ENCODE results near the gene LAMC2. TPM values are rescaled to one million over a fixed set of nuclear protein-coding genes. Genes with fewer than 3 reads are reported as not detected.

LAMC2 gene
- total RNA-seq, 1 donor from 2014 or later: 1.1 TPM

- DNase-seq (ENCODE audit: low spot score in 2 of 2): no peak
- Histone ChIP-seq H3K27me3 (no peaks in the 10 kb centered on the region), H3K36me3 (no peaks in the 10 kb centered on the region), H3K4me3 (no peak overlapping the region), H3K9me3 (no peaks in the 10 kb centered on the region), H3K4me1 (peaks cover 0 to 30% of the 10 kb centered on the region in 2 donors), H3K27ac (peak overlapping the region; percentile 88 to 91)
- intact Hi-C loops (cut with DNase I): no loop called here
- TF ChIP-seq CTCF (IDR thresholded peaks at IDR 0.05): no peak
Observed at GRCh38 chr1:183287191-183287675, 101.2 kb downstream of the LAMC2 start.

DNA sequence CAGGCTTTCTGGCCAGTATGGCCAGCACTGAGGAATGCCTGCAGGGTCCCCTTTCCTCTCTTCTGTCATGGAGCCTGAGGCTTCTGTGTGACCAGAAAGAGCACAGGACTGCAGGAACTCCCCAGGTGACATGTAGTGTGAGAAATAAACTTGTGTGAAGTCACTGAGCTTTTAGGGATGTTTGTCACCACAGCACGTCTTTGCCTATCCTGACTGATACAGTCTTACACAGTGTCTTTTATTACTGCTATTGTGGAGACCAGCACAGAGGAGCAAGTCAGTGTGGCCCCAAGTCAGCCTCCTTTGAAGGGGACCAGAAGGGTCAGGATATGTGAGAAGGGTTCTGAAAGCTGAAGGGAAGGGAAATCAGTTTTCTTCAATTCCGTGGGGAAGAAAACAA, 102.5 kb downstream of the LAMC2 start:
- Histone ChIP-seq H3K4me3 (no peak overlapping the region), H3K36me3 (no peaks in the 10 kb centered on the region), H3K27me3 (no peaks in the 10 kb centered on the region), H3K9me3 (no peaks in the 10 kb centered on the region), H3K27ac (peak overlapping the region; percentile 88 to 91), H3K4me1 (peaks cover 0 to 35% of the 10 kb centered on the region in 2 donors)
- no peak for TF ChIP-seq CTCF (IDR thresholded peaks at IDR 0.05)
- no peak for DNase-seq (ENCODE audit: low spot score in 2 of 2)
- intact Hi-C loops (cut with DNase I): no loop called here

DNA sequence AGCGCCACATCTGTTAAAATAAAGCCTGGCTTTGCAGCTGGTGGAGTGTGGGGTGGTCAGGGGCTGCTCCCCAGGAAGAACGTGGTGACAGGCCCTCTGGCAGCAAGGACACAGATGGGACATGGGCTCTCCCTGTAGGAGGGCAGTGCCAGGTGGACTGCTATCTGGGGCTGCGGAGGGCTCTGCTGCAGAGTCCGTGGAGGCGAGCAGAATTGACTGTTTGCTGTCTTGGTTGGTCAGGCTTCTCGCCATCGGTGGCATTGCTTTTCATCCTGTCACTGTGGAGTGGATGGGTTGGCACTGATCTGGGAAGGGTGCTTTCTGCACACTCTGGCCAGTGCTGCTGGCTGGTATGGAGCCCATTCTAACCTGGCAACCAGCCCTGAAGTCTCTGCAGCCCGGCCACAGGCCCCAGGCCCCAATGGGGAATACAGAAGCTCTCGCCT, 103.0 kb downstream of the LAMC2 start:
- Histone ChIP-seq H3K4me1 (peaks cover 0 to 35% of the 10 kb centered on the region in 2 donors), H3K27me3 (no peaks in the 10 kb centered on the region), H3K9me3 (no peaks in the 10 kb centered on the region), H3K4me3 (no peak overlapping the region), H3K36me3 (no peaks in the 10 kb centered on the region), H3K27ac (peak overlapping the region; percentile 88 to 91)
- TF ChIP-seq CTCF (IDR thresholded peaks at IDR 0.05): no peak
- intact Hi-C loops (cut with DNase I): no loop called here
- DNase-seq (ENCODE audit: low spot score in 2 of 2): no peak

GRCh38 chr1:183290628-183291027, 104.6 kb downstream of the LAMC2 start:
- Histone ChIP-seq H3K4me3 (no peak overlapping the region), H3K27me3 (no peaks in the 10 kb centered on the region), H3K27ac (peak overlapping the region; percentile 88 to 91), H3K4me1 (peaks cover 0 to 35% of the 10 kb centered on the region in 2 donors), H3K36me3 (no peaks in the 10 kb centered on the region), H3K9me3 (no peaks in the 10 kb centered on the region)
- TF ChIP-seq CTCF (IDR thresholded peaks at IDR 0.05): no peak
- DNase-seq (ENCODE audit: low spot score in 2 of 2): no peak
- intact Hi-C loops (cut with DNase I): no loop called here

DNA sequence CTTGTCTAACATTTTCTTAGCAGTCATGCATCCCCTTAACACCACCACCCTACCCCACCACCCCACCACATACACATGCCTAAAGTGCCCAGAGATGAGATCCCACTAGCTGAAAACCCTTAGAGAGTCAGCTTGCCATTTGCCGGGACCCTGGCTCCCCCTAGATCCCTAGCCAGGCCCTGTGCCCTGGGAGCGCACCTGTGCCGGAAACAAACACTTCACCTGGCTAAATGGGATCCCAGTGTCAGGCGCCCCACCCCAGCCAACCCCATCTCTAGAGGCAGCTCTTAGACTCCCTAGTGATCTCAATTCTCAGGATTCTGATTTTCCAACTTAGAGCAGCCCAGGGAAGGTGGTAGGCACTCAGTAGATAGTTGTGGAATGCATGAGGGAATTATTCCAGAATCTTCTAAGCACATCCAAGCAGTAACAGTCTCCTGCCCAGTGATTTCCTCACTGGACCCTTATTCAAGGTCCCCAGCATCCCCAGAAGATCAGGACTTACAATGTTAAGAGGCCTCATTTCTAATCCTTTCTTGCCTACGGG, 105.2 kb downstream of the LAMC2 start:
- TF ChIP-seq CTCF (IDR thresholded peaks at IDR 0.05): no peak
- H3K4me1 ChIP-seq: peaks cover 0 to 31% of the 10 kb centered on the region in 2 donors
- no peak overlapping the region for H3K4me3 ChIP-seq
- no peak for DNase-seq (ENCODE audit: low spot score in 2 of 2)
- H3K27ac ChIP-seq: peak overlapping the region; percentile 88 to 91
- H3K36me3 ChIP-seq: no peaks in the 10 kb centered on the region
- intact Hi-C loops (cut with DNase I): no loop called here
- no peaks in the 10 kb centered on the region for H3K27me3 ChIP-seq
- H3K9me3 ChIP-seq: no peaks in the 10 kb centered on the region

Measured in ascending aorta (tissue), 2 donors.